ENCODE results near the gene PDZD11. TPM values are rescaled to one million over a fixed set of nuclear protein-coding genes. Genes with fewer than 3 reads are reported as not detected.
"Not testable (repeated sequence)": the region's sequence is repeated elsewhere in the genome, so short reads cannot be mapped to it uniquely, and the experiment has no call there.

Gene PDZD11
- total RNA-seq, 1 donor from 2014 or later: 10.7 TPM

GRCh38 chrX:70257423-70258288 is 32.1 kb downstream of the PDZD11 start:
- DNase-seq (ENCODE audit: low spot score) (no peak), ATAC-seq (no peak)

GRCh38 chrX:70255452-70255851 is 34.3 kb downstream of the PDZD11 start:
- no peak for DNase-seq (ENCODE audit: low spot score)
- ATAC-seq: no peak

GRCh38 chrX:70254909-70255308 is 34.8 kb downstream of the PDZD11 start:
- DNase-seq (ENCODE audit: low spot score) (no peak), ATAC-seq (no peak)

GRCh38 chrX:70254063-70254400 is 35.7 kb downstream of the PDZD11 start:
- DNase-seq (ENCODE audit: low spot score) (no peak), ATAC-seq (no peak)

GRCh38 chrX:70253377-70254062 is 36.2 kb downstream of the PDZD11 start:
- ATAC-seq (no peak), DNase-seq (ENCODE audit: low spot score) (no peak)

GRCh38 chrX:70252491-70252890 is 37.2 kb downstream of the PDZD11 start:
- DNase-seq (ENCODE audit: low spot score) (no peak), ATAC-seq (no peak)

GRCh38 chrX:70247252-70247651 is 42.5 kb downstream of the PDZD11 start:
- DNase-seq (ENCODE audit: low spot score) (no peak), ATAC-seq (no peak)

- DNase-seq (ENCODE audit: low spot score): no peak
- no peak for ATAC-seq
Observed at GRCh38 chrX:70244881-70245280, 44.8 kb downstream of the PDZD11 start.

GRCh38 chrX:70243601-70244000 is 46.1 kb downstream of the PDZD11 start:
- DNase-seq (ENCODE audit: low spot score); ATAC-seq: not testable (repeated sequence)

GRCh38 chrX:70241501-70241900 is 48.2 kb downstream of the PDZD11 start:
- no peak for ATAC-seq
- no peak for DNase-seq (ENCODE audit: low spot score)

GRCh38 chrX:70240751-70241150 is 49.0 kb downstream of the PDZD11 start:
- ATAC-seq (no peak), DNase-seq (ENCODE audit: low spot score) (no peak)

Other genes with a start within 250 kb of the PDZD11 start
- gene AWAT2, start 240.0 kb downstream of the PDZD11 start, total RNA-seq: not detected
- not detected for gene OTUD6A, start 227.5 kb downstream of the PDZD11 start, total RNA-seq
- 10.2 TPM for gene IGBP1, start 156.5 kb downstream of the PDZD11 start, total RNA-seq
- gene DGAT2L6, start 112.4 kb downstream of the PDZD11 start, total RNA-seq: not detected
- gene AWAT1, start 55.3 kb downstream of the PDZD11 start, total RNA-seq: not detected
- gene P2RY4, start 29.7 kb downstream of the PDZD11 start, total RNA-seq: 0.18 TPM
- not detected for gene ARR3, start 21.6 kb downstream of the PDZD11 start, total RNA-seq
- gene RAB41, start 7.8 kb downstream of the PDZD11 start, total RNA-seq: not detected
- 0.15 TPM for gene KIF4A, start 177 bp upstream of the PDZD11 start, total RNA-seq
- gene GDPD2, start 133.4 kb upstream of the PDZD11 start, total RNA-seq: not detected
- 1.6 TPM for gene DLG3, start 154.9 kb upstream of the PDZD11 start, total RNA-seq

Data from left lobe of liver (tissue), 2 donors.